Urinary bladder (tissue), 4 donors: Measurements from ENCODE around the gene DUXA. TPM values are rescaled to one million over a fixed set of nuclear protein-coding genes. Genes with fewer than 3 reads are reported as not detected.
"Not testable (repeated sequence)": the region's sequence is repeated elsewhere in the genome, so short reads cannot be mapped to it uniquely, and the experiment has no call there.

ENCODE experiments used
- DNase-seq: peaks from one replicate; pipeline ENCODE4 v3.0.0-alpha.2; 2015; ENCODE audit errors: extremely low spot score
- H3K27ac ChIP-seq: one replicate; pipeline ENCODE4 v1.5.1; 2013; ENCODE audit warnings: low read depth, mild to moderate bottlenecking, moderate library complexity
- H3K36me3 ChIP-seq: one replicate; pipeline ENCODE4 v1.6.1; 2013; ENCODE audit warnings: mild to moderate bottlenecking, moderate library complexity; ENCODE audit not compliant: insufficient read depth
- H3K4me1 ChIP-seq: one replicate; pipeline ENCODE4 v1.6.1; 2013; ENCODE audit warnings: mild to moderate bottlenecking, moderate library complexity; ENCODE audit not compliant: insufficient read depth
- H3K4me3 ChIP-seq: one replicate; pipeline ENCODE4 v1.5.1; 2013; ENCODE audit warnings: low read depth, low read length
- WGBS: extraction: QIAGEN DNeasy Blood & Tissue Kit; methylation state at CpG from one replicate; pipeline ENCODE4 v1.1.7; 2013; 5-methylcytosine and 5-hydroxymethylcytosine counted together
- polyA plus RNA-seq: library from polyadenylated mRNA; stranded (reverse); fragments of 200-250 nt; gene quantifications from one replicate; pipeline ENCODE4 v1.2.3, GENCODE V29; 2013
- small RNA-seq: library from RNA; depleted of rRNA; stranded (forward); fragments of <200 nt; gene quantifications from one replicate; pipeline ENCODE3, GENCODE V24; 2014
- total RNA-seq: library from RNA; depleted of rRNA; stranded (reverse); fragments of >200 nt; gene quantifications from one replicate; pipeline ENCODE4 v1.2.3, GENCODE V29; 2014
- donor health status: healthy with polysubstance abuse.
- donor health status: healthy.

The DUXA gene
- total and polyA plus RNA-seq, 2 donors, result not detected

GRCh38 chr19:57135797-57136196 lies 31.5 kb downstream of the DUXA start:
- Histone ChIP-seq H3K4me3 (no peak overlapping the region), H3K4me1 (no peaks in the 10 kb centered on the region), H3K36me3 (no peaks in the 10 kb centered on the region), H3K27ac (no peak overlapping the region)
- DNase-seq, result no peak
- WGBS, result 80% methylated on average over 6 of the region's 6 CpGs

DNA sequence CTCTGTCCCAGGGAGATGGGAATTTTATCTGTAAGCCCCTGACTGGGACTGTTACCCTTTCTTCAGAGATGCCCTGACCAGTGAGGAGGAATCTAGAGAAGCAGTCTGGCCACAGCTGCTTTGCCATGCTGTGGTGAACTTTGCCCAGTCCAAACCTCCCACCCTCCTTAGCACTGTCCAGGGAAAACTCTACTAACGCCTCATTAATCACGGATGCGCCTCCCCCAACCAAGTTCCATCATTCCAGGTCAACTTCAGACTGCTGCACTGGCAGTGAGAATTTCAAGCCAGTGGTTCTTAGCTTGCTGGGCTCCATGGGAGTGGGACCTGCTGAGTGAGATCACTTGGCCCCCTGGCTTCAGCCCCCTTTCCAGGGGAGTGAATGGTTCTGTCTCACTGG lies 39.9 kb downstream of the DUXA start:
- 80% methylated on average over 3 of the region's 3 CpGs for WGBS
- not testable (repeated sequence) for H3K36me3 ChIP-seq

DNA sequence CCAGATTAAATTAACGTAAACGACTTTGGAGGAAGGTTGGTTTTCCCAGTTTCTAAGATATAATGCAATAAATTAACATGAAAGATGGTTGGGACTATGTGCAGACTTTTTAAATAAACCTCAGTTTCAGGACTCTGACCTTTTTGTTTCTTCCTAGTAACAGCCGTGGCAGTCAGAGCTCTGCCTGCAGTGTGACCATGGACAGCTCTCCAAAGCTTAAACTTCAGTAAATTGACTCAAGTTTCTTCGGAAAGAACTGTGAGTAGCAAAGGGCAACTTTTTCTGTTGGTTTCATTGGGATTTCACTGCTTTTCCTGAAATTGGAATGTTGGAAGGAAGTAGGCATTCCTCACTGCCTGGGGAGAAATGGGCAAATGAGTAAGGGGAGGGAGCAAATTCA lies 43.4 kb downstream of the DUXA start:
- no peak overlapping the region for H3K27ac ChIP-seq
- no peaks in the 10 kb centered on the region for H3K36me3 ChIP-seq
- H3K4me3 ChIP-seq, result no peak overlapping the region
- DNase-seq, result no peak
- H3K4me1 ChIP-seq, result no peaks in the 10 kb centered on the region
- 29% methylated on average over 4 of the region's 4 CpGs for WGBS

More for the DNA sequence above, 39.9 kb downstream of the DUXA start:
- not testable (repeated sequence) for H3K27ac ChIP-seq, H3K4me3 ChIP-seq, DNase-seq, H3K4me1 ChIP-seq

DNA sequence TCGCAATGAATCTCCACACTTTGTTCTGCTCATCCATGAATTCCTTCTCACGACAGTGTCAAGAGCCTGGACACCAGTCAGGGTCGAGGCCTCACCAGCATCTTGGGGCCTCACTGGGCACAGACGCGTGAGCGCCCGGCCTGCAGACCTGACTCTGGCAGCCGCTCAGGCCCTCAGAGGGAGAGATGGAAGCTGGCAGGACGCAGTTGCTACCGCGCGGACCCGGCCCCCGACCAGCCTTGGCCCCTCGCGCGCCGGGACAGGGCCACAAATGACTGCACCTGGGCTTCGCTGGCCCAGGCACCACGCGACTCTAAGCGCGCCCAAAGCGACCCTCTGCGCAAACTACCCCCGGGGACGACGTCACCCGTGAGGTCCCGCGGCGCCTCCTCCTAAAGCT lies 48.4 kb downstream of the DUXA start:
- Histone ChIP-seq H3K36me3 (no peaks in the 10 kb centered on the region), H3K4me3 (no peak overlapping the region), H3K27ac (no peak overlapping the region), H3K4me1 (no peaks in the 10 kb centered on the region)
- DNase-seq, result no peak
- 66% methylated on average over 32 of the region's 32 CpGs for WGBS

GRCh38 chr19:57113501-57113900 lies 53.8 kb downstream of the DUXA start:
- not testable (repeated sequence) for H3K36me3 ChIP-seq, DNase-seq, H3K27ac ChIP-seq

GRCh38 chr19:57111329-57111644 lies 56.0 kb downstream of the DUXA start:
- Histone ChIP-seq H3K4me3 (no peak overlapping the region), H3K36me3 (no peaks in the 10 kb centered on the region), H3K27ac (no peak overlapping the region), H3K4me1 (no peaks in the 10 kb centered on the region)
- no peak for DNase-seq
- 95% methylated on average over 1 of the region's 1 CpG for whole genome bisulfite sequencing

More at GRCh38 chr19:57113501-57113900, 53.8 kb downstream of the DUXA start:
- H3K4me3 ChIP-seq, H3K4me1 ChIP-seq: not testable (repeated sequence)
- WGBS, result 74% methylated on average over 7 of the region's 7 CpGs

- 84% methylated on average over 9 of the region's 9 CpGs for WGBS
- no peaks in the 10 kb centered on the region for H3K36me3 ChIP-seq
- H3K4me1 ChIP-seq, result no peaks in the 10 kb centered on the region
- DNase-seq, result no peak
- no peak overlapping the region for H3K27ac ChIP-seq
- no peak overlapping the region for H3K4me3 ChIP-seq
These were observed 56.5 kb downstream of the DUXA start for GRCh38 chr19:57110592-57111328.

DNA sequence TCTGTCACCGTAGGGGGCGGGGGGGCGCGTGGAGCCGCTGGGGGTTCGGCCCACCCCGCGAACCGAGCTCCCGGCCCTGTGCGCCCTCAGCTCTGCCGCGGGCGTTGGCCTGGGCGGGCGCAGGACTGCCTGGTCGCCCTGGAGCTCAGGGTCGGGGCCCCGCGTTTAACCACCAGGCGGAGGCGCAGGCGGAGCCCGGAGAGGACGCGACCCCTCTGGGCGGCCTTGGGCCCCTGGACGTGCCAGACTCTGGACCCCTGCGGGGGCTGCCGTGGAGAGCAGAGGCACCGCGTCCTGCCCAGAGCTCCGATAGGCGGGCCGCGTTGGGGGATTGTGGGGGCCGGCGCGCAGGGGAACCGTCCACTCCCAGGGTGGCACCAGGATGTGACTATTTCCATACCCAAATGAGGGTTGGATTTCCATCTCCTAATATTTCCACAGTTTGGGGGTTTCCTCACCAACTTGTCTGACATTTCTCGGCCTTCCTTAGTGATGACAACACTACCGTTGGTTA lies 60.5 kb downstream of the DUXA start:
- Histone ChIP-seq H3K4me3 (no peak overlapping the region), H3K36me3 (no peaks in the 10 kb centered on the region), H3K27ac (no peak overlapping the region), H3K4me1 (no peaks in the 10 kb centered on the region)
- WGBS, result 6% methylated on average over 42 of the region's 42 CpGs
- DNase-seq, result no peak

DNA sequence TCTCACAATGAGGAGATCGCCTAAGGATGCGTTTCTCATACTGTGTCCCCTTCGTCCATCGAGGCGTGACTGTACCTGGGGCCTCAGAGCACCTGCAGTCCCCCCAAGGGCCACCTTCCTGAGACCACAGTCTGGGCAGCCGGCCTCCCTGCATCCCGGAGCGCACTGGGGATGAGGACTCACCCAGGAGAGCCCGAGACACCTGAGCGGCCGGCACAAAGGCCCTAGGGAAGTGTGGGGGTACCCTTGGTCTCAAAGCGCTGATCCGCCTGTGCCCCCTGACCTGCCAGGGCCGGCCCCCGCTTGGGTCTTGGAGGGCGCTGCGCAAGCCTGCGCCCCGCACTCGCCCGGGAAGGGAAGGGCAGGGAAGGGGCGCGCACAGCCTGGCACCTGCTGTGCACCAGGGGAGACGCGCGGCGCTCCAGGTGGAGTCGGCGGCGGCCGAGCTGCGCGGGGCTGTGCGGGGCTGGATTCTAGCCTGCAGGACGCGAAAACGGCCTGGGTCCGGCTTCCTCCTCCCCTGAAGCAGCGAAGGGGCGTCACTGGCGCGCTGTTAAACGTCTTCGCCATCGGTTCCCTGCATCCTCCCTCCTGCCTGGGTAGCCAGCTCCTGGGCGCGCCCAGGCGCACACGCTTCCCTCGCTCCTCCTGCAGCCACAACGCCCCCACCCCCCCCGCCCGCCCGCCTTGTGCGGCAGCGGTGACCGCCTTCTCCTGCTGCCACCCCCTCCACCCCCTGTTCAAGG lies 61.1 kb downstream of the DUXA start:
- Histone ChIP-seq H3K36me3 (no peaks in the 10 kb centered on the region), H3K4me1 (no peaks in the 10 kb centered on the region), H3K4me3 (no peak overlapping the region), H3K27ac (no peak overlapping the region)
- DNase-seq, result no peak
- 6% methylated on average over 57 of the region's 57 CpGs for WGBS

Small RNA genes within 50 kb of the gene (small RNA-seq; reads per million reads assigned to genes)
- not detected for gene AC025588.3

Other genes with a start within 250 kb of the DUXA start
- not detected for gene USP29, start 47.5 kb downstream of the DUXA start, total RNA-seq
- not detected for gene USP29, start 47.5 kb downstream of the DUXA start, polyA plus RNA-seq
- not detected for gene ZIM3, start 22.3 kb downstream of the DUXA start, total RNA-seq
- gene ZIM3, start 22.3 kb downstream of the DUXA start, polyA plus RNA-seq, result not detected
- gene ZNF264, start 24.0 kb upstream of the DUXA start, total RNA-seq, result 42.5 TPM
- gene ZNF264, start 24.0 kb upstream of the DUXA start, polyA plus RNA-seq, result 5.2 TPM
- 0.74 TPM for gene AURKC, start 63.5 kb upstream of the DUXA start, total RNA-seq
- gene AURKC, start 63.5 kb upstream of the DUXA start, polyA plus RNA-seq, result 0.73 TPM
- 48.0 TPM for gene ZNF805, start 73.1 kb upstream of the DUXA start, total RNA-seq
- 2.3 TPM for gene ZNF805, start 73.1 kb upstream of the DUXA start, polyA plus RNA-seq
- gene ZNF460, start 113.0 kb upstream of the DUXA start, total RNA-seq, result 176 TPM
- 0.85 TPM for gene ZNF460, start 113.0 kb upstream of the DUXA start, polyA plus RNA-seq
- gene ZNF543, start 153.0 kb upstream of the DUXA start, total RNA-seq, result 25.4 TPM
- 2.9 TPM for gene ZNF543, start 153.0 kb upstream of the DUXA start, polyA plus RNA-seq
- 17.9 TPM for gene ZNF304, start 183.8 kb upstream of the DUXA start, total RNA-seq
- gene ZNF304, start 183.8 kb upstream of the DUXA start, polyA plus RNA-seq, result 7.8 TPM
- 9.7 TPM for gene TRAPPC2B, start 196.1 kb upstream of the DUXA start, total RNA-seq
- gene TRAPPC2B, start 196.1 kb upstream of the DUXA start, polyA plus RNA-seq, result 26.8 TPM
- 6.1 TPM for gene ZNF547, start 196.1 kb upstream of the DUXA start, total RNA-seq
- gene ZNF547, start 196.1 kb upstream of the DUXA start, polyA plus RNA-seq, result 1.8 TPM
- gene ZNF548, start 222.4 kb upstream of the DUXA start, total RNA-seq, result 35.1 TPM
- gene ZNF548, start 222.4 kb upstream of the DUXA start, polyA plus RNA-seq, result 16.2 TPM
- 27.9 TPM for gene ZNF17, start 243.7 kb upstream of the DUXA start, total RNA-seq
- 6.1 TPM for gene ZNF17, start 243.7 kb upstream of the DUXA start, polyA plus RNA-seq